Parathyroid adenoma (tissue), 2 donors: ENCODE data around the gene KANSL1L.

Experiments
- H2AFZ ChIP-seq: fragments of 300-600 bp; sonication (generic); one replicate; pipeline ENCODE4 v1.7.0; 2017; ENCODE audit warnings: antibody characterized with exemption, mild to moderate bottlenecking
- H3K27ac ChIP-seq: fragments of 300-600 bp; sonication (generic); one replicate; pipeline ENCODE4 v1.7.0; 2017
- H3K27me3 ChIP-seq: fragments of 300-600 bp; sonication (generic); one replicate; pipeline ENCODE4 v1.7.0; 2017; ENCODE audit warnings: low read length; ENCODE audit not compliant: control insufficient read depth, insufficient read depth
- H3K36me3 ChIP-seq: fragments of 300-600 bp; sonication (generic); one replicate; pipeline ENCODE4 v1.7.0; 2017; ENCODE audit warnings: low read length; ENCODE audit not compliant: control insufficient read depth, insufficient read depth
- H3K4me1 ChIP-seq: fragments of 300-600 bp; sonication (generic); one replicate; pipeline ENCODE4 v1.7.0; 2017; ENCODE audit warnings: control low read depth
- H3K4me2 ChIP-seq: fragments of 300-600 bp; sonication (generic); one replicate; pipeline ENCODE4 v1.7.0; 2017; ENCODE audit warnings: low read length
- H3K4me3 ChIP-seq: fragments of 300-600 bp; sonication (generic); one replicate; pipeline ENCODE4 v1.7.0; 2017; ENCODE audit warnings: low read depth, low read length
- H3K79me2 ChIP-seq: fragments of 300-600 bp; sonication (generic); one replicate; pipeline ENCODE4 v1.7.0; 2017; ENCODE audit warnings: control low read depth
- H3K9ac ChIP-seq: fragments of 300-600 bp; sonication (generic); one replicate; pipeline ENCODE4 v1.7.0; 2017; ENCODE audit warnings: mild to moderate bottlenecking
- H3K9me3 ChIP-seq: fragments of 300-600 bp; sonication (generic); one replicate; pipeline ENCODE4 v1.7.0; 2017; ENCODE audit warnings: low read length; ENCODE audit not compliant: control insufficient read depth
- TF ChIP-seq, protein P1 (sequence below): fragments of 300-600 bp; sonication (generic); IDR thresholded peaks from one replicate; pipeline ENCODE4 v1.7.0; 2017; ENCODE audit warnings: antibody characterized with exemption, mild to moderate bottlenecking
- donor health status: primary hyperparathyroidism.

Gene KANSL1L

DNA sequence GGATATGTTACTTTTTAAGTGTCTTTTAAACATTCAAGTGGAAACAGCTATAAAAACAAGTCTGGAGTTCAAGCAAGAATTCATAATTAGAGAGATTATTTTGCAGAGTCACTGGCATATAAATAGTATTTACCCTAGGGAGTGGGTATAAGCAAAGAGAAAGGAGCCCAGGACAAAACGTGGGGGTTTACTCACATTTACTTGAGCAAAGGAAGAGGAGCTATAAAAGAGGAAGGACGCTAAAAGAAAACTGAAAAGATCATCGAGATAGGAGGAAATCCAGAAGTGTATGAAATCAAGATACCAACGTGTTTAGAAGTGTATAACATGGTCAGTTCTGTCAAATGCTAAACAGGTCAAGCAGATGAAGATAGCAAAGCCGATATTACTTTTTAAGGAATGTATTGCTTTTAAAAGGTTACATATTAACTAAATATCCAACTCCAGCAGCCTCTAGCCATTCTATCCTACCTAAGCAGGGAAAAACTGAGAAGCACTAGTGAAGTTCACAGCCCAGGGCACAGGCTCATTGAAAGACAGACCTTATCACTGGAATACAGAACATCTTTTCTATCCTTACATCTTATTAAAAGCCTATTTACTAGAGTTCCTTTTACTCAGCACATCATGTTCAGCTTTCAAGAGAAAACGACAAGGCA is 8.6 kb downstream of the KANSL1L start:
- TF ChIP-seq, protein P1, sequence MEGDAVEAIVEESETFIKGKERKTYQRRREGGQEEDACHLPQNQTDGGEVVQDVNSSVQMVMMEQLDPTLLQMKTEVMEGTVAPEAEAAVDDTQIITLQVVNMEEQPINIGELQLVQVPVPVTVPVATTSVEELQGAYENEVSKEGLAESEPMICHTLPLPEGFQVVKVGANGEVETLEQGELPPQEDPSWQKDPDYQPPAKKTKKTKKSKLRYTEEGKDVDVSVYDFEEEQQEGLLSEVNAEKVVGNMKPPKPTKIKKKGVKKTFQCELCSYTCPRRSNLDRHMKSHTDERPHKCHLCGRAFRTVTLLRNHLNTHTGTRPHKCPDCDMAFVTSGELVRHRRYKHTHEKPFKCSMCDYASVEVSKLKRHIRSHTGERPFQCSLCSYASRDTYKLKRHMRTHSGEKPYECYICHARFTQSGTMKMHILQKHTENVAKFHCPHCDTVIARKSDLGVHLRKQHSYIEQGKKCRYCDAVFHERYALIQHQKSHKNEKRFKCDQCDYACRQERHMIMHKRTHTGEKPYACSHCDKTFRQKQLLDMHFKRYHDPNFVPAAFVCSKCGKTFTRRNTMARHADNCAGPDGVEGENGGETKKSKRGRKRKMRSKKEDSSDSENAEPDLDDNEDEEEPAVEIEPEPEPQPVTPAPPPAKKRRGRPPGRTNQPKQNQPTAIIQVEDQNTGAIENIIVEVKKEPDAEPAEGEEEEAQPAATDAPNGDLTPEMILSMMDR, result no peak

DNA sequence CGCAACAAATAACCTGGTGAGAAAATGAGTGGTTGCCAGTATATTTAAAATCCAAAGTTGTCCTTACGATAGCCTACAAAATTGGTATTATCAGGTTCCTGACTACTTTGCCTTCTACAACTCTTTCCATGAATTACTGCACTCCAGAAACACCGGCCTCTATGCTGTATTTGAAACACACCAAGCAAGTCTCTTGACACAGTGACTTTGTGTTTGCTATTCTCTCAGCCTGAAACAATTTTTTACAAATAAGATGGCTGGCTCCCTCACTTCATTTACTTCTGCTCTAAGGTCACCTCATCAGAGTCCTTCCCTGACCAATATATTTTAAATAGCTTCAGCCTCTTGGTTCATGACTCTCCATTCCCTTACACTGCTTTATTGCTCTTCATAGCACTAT is 12.2 kb downstream of the KANSL1L start:
- Histone ChIP-seq H3K9me3 (peaks cover 4% of the 10 kb centered on the region), H3K4me3 (peak overlapping the region; percentile 27), H3K4me2 (peak overlapping the region; percentile 43), H3K4me1 (peaks cover 11% of the 10 kb centered on the region), H3K27ac (peak overlapping the region; percentile 89), H2AFZ (no peak overlapping the region), H3K27me3 (no peaks in the 10 kb centered on the region), H3K9ac (no peak overlapping the region), H3K79me2 (peaks cover 31% of the 10 kb centered on the region), H3K36me3 (peaks cover 2% of the 10 kb centered on the region)
- TF ChIP-seq, protein P1, result no peak

More for the DNA sequence above, 8.6 kb downstream of the KANSL1L start:
- H2AFZ ChIP-seq, result no peak overlapping the region
- peaks cover 46% of the 10 kb centered on the region for H3K79me2 ChIP-seq
- peak overlapping the region; percentile 43 for H3K4me2 ChIP-seq
- H3K27me3 ChIP-seq, result no peaks in the 10 kb centered on the region
- peaks cover 2% of the 10 kb centered on the region for H3K36me3 ChIP-seq
- H3K4me1 ChIP-seq, result peaks cover 8% of the 10 kb centered on the region
- peak overlapping the region; percentile 1 for H3K9ac ChIP-seq
- peak overlapping the region; percentile 100 for H3K27ac ChIP-seq
- peaks cover 4% of the 10 kb centered on the region for H3K9me3 ChIP-seq
- peak overlapping the region; percentile 41 for H3K4me3 ChIP-seq

DNA sequence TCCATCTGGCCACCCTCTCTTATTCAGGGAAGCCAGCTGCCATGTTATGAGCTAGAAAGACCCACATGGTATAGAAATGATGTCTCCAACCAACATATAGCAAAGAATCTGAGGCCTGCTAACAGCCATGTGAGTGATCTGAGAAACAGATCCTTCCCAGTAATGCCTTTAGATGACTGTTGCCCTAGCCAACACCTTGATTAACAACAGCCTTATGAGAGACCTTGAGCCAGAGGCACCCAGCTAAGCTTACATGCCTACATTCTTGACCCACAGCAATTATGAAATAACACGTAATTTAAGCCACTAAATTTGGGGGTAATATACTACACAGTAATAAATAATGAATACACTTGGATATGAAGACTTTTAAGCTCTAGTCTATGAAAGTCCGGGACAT is 13.0 kb downstream of the KANSL1L start:
- H3K27ac ChIP-seq, result peak overlapping the region; percentile 89
- H3K79me2 ChIP-seq, result peaks cover 36% of the 10 kb centered on the region
- peaks cover 17% of the 10 kb centered on the region for H3K4me1 ChIP-seq
- H3K9me3 ChIP-seq, result peaks cover 4% of the 10 kb centered on the region
- peak overlapping the region; percentile 21 for H3K4me2 ChIP-seq
- H2AFZ ChIP-seq, result no peak overlapping the region
- TF ChIP-seq, protein P1, result no peak
- H3K4me3 ChIP-seq, result peak overlapping the region; percentile 39
- peaks cover 7% of the 10 kb centered on the region for H3K36me3 ChIP-seq
- no peaks in the 10 kb centered on the region for H3K27me3 ChIP-seq
- H3K9ac ChIP-seq, result no peak overlapping the region

DNA sequence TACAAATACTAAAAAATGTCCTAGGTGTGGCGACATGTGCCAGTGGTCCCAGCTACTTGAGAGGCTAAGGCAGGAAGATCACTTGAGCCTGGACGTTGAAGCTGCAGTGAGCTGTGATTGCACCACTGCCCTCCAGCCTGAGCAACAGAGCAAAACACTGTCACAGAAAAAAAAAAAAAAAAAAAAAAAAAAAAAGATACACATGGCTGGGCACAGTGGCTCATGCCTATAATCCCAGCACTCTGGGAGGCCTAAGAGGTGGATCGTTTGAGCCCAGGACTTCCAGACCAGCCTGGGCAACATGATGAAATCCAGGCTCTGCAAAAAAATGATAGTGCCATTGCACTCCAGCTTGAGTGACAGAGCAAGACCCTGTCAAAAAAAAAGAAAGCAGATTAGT is 13.7 kb downstream of the KANSL1L start:
- H2AFZ ChIP-seq, result no peak overlapping the region
- TF ChIP-seq, protein P1, result no peak
- peaks cover 15% of the 10 kb centered on the region for H3K4me1 ChIP-seq
- H3K4me3 ChIP-seq, result no peak overlapping the region
- H3K36me3 ChIP-seq, result peaks cover 9% of the 10 kb centered on the region
- H3K9me3 ChIP-seq, result peaks cover 4% of the 10 kb centered on the region
- H3K4me2 ChIP-seq, result peak overlapping the region; percentile 21
- no peaks in the 10 kb centered on the region for H3K27me3 ChIP-seq
- peak overlapping the region; percentile 89 for H3K27ac ChIP-seq
- H3K9ac ChIP-seq, result no peak overlapping the region
- peaks cover 30% of the 10 kb centered on the region for H3K79me2 ChIP-seq

DNA sequence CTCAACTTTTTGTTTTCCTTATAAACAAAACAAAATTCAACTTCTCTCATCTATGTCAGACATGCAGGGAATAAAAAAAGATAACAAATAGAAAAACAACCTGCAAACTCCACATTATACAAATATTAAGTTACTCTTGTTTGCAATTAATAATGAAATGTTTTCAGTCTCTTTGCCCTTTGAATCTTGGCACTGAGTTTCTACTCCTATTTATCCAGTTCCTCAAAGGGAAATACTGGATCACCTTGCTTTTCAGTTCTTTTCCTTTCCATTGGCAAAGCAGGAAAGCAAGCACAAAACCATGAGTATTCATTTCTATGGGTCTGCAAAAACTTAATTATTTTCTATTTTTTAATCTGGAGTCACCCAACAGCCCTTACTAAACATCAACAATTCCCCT is 23.6 kb downstream of the KANSL1L start:
- TF ChIP-seq, protein P1, result no peak
- Histone ChIP-seq H3K36me3 (peaks cover 18% of the 10 kb centered on the region), H2AFZ (no peak overlapping the region), H3K4me3 (no peak overlapping the region), H3K27me3 (no peaks in the 10 kb centered on the region), H3K4me1 (peaks cover 18% of the 10 kb centered on the region), H3K9me3 (no peaks in the 10 kb centered on the region), H3K4me2 (no peak overlapping the region), H3K9ac (no peak overlapping the region), H3K79me2 (peaks cover 26% of the 10 kb centered on the region), H3K27ac (peak overlapping the region; percentile 47)
